ENCODE results near the gene RUBCNL. TPM values are rescaled to one million over a fixed set of nuclear protein-coding genes. Genes with fewer than 3 reads are reported as not detected.

The RUBCNL gene
- total and polyA plus RNA-seq, 9 of the 15 experiments (the other 6 are each of a cell fraction or from before 2014, with no cell fraction given), result 0.04 to 0.35 (median 0.12) TPM; not detected in 3

DNA sequence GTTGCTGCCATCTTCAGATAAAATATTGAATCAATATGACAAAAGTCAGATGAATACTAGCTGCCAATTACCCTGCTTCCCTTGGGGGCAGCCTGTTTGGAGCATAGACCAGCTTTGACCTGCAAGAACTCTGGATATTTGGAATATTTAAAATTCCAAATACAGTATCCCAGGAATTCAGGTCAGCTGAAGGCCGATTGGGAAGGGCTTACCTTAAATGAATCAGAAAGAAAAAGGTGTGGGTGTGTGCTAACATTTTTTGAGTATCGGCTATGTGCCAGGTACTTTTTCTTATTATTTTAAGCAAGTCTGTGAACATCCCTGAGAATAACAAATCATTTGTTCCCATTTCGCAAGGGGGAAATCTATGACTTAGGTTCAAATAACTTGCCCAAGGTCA lies 1.8 kb upstream of the RUBCNL start:
- BruUV-seq (replicated peaks), result no TSS peak
- CTCF ChIA-PET (ENCODE audit: low intra/inter-chr PET ratio), result no interaction called here
- no peak overlapping the region for H3K4me3 ChIP-seq
- no peak overlapping the region for H3K27ac ChIP-seq (ENCODE audit: extremely low read depth, low read depth, low read length)
- in situ Hi-C loops (cut with MboI), result no loop called here
- no peak for FAIRE-seq
- no peaks in the 10 kb centered on the region for H3K9me3 ChIP-seq (replicated peaks; ENCODE audit: control insufficient read depth, insufficient read depth, low read depth, low read length)
- H3K36me3 ChIP-seq (ENCODE audit: control insufficient read depth, insufficient read depth, low read length), result no peaks in the 10 kb centered on the region
- H3K79me2 ChIP-seq (ENCODE audit: control insufficient read depth, insufficient read depth, low read length), result no peaks in the 10 kb centered on the region
- H2AFZ ChIP-seq (ENCODE audit: low read depth, low read length), result no peak overlapping the region
- 32% methylated on average over 3 of the region's 3 CpGs for WGBS (ENCODE audit: insufficient coverage, low coverage, missing lambda C conversion rate)
- H3K9me1 ChIP-seq (ENCODE audit: control insufficient read depth, insufficient read depth, low read length), result no peaks in the 10 kb centered on the region
- intact Hi-C loops (cut with micrococcal nuclease), result loop anchor here (10.0 kb wide), 1 partner anchor 66 kb away; no protein-coding TSS in a partner anchor
- no peak for DNase-seq (ENCODE audit: extremely low read depth in 1 of 4, low spot score in 3 of 4)
- POLR2A ChIA-PET, result no interaction called here
- ATAC-seq, result no peak
- no peak overlapping the region for H3K9ac ChIP-seq (ENCODE audit: insufficient read depth in 1 of 2, low read depth in 2 of 2, low read length in 2 of 2)
- H3K4me2 ChIP-seq (ENCODE audit: insufficient read depth, low read length), result no peak overlapping the region
- no peaks in the 10 kb centered on the region for H4K20me1 ChIP-seq (replicated peaks; ENCODE audit: control insufficient read depth, insufficient read depth, low read length)
- H3K4me1 ChIP-seq (replicated peaks in 1 of 2; ENCODE audit: control insufficient read depth in 2 of 2, insufficient read depth in 2 of 2, low read length in 2 of 2), result peaks cover 0 to 6% of the 10 kb centered on the region in 2 experiments; a peak in 2 of 5 replicates
- peaks cover 16 to 22% of the 10 kb centered on the region in 2 experiments; a peak in 4 of 5 replicates for H3K27me3 ChIP-seq (ENCODE audit: control insufficient read depth in 2 of 2, insufficient read depth in 2 of 2, low read length in 2 of 2)
- TF ChIP-seq MAFF (IDR thresholded peaks at IDR 0.05; ENCODE audit: low read length), result no peak
- TF ChIP-seq ZNF551 (CRISPR knock-in tag; IDR thresholded peaks at IDR 0.05), result no peak
- no peak for TF ChIP-seq SP2 (IDR thresholded peaks at IDR 0.05; ENCODE audit: extremely low read depth, low read depth, low read length, poor library complexity, severe bottlenecking)
- TF ChIP-seq, protein P1, sequence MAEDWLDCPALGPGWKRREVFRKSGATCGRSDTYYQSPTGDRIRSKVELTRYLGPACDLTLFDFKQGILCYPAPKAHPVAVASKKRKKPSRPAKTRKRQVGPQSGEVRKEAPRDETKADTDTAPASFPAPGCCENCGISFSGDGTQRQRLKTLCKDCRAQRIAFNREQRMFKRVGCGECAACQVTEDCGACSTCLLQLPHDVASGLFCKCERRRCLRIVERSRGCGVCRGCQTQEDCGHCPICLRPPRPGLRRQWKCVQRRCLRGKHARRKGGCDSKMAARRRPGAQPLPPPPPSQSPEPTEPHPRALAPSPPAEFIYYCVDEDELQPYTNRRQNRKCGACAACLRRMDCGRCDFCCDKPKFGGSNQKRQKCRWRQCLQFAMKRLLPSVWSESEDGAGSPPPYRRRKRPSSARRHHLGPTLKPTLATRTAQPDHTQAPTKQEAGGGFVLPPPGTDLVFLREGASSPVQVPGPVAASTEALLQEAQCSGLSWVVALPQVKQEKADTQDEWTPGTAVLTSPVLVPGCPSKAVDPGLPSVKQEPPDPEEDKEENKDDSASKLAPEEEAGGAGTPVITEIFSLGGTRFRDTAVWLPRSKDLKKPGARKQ (CRISPR knock-in tag; IDR thresholded peaks at IDR 0.05), result no peak
- no peak for TF ChIP-seq ZEB2 (IDR thresholded peaks at IDR 0.05)
- TF ChIP-seq XRCC4 (IDR thresholded peaks at IDR 0.05; ENCODE audit: extremely low read depth, insufficient read depth, insufficient read length), result no peak
- no peak for TF ChIP-seq YBX1 (IDR thresholded peaks at IDR 0.05)
- TF ChIP-seq JUND (IDR thresholded peaks at IDR 0.05; ENCODE audit: borderline replicate concordance, low read depth, low read length), result no peak
- no peak for TF ChIP-seq JUND (tag; IDR thresholded peaks at IDR 0.05; ENCODE audit: borderline replicate concordance, low read depth, low read length)
- TF ChIP-seq ATF1 (CRISPR knock-in tag; IDR thresholded peaks at IDR 0.05), result no peak
- no peak for TF ChIP-seq ATF1 (tag; IDR thresholded peaks at IDR 0.05)
- TF ChIP-seq ZNF609 (CRISPR knock-in tag; IDR thresholded peaks at IDR 0.05; ENCODE audit: borderline replicate concordance), result no peak
- TF ChIP-seq ZC3H8 (IDR thresholded peaks at IDR 0.05), result no peak
- no peak for TF ChIP-seq CHD2 (IDR thresholded peaks at IDR 0.05; ENCODE audit: low read depth, low read length)
- no peak for TF ChIP-seq FOXJ2 (tag; IDR thresholded peaks at IDR 0.05)
- no peak for TF ChIP-seq BMI1 (IDR thresholded peaks at IDR 0.05; ENCODE audit: low read length)
- TF ChIP-seq ZNF253 (CRISPR knock-in tag; conservative IDR thresholded peaks at IDR 0.05), result no peak
- no peak for TF ChIP-seq GABPB1 (CRISPR knock-in tag; IDR thresholded peaks at IDR 0.05)
- TF ChIP-seq GABPB2 (CRISPR knock-in tag; conservative IDR thresholded peaks at IDR 0.05), result no peak

All from K562 (cell line).